ENCODE results near the gene ZMAT3.
"Not testable (repeated sequence)": the region's sequence is repeated elsewhere in the genome, so short reads cannot be mapped to it uniquely, and the experiment has no call there.

Gene ZMAT3

DNA sequence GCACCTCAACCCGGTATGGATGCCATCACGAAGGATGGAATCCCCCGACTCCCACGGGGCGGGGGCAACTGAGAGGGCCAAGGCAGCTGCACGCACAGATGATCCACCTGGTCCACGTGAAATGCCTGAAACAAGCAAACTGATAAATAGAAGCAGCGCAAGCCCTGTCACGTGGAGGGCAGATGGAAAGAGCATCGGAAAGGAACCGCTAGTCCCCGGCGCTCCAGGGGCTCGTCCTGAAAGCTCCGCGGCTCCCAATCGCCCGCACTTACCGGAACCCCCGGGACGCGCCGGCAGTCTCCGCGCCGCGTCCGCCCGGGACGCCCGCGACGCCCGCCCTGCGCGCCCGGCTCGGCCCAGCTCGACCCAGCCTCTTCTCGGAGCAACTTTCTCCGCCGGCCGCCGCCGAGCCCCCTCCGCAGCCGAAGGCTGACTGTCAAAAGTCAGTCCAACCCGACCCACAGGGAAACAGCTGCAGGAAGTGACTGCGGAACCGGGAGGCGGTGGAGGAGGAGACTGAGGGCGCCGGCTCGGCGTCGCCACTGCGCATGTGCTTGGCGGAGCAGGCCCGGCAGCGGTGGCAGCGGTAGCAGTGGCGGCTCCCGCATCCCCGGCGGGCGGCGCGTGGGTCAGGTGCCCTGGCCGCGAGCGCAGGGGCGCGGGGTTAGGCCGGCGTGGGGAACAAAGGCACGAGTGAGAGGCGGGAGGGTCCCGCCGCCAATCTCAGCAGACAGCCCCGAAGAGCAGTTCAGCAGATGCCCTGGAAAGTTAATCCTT lies at the start of gene ZMAT3:
TSS of gene ZMAT3 (minus strand) at position 487 of the 777 bp plus-strand sequence. CDS start 4,057 bp downstream, outside the sequence.
- peak; percentile 81 for DNase-seq

- DNase-seq, result no peak
These were observed 45.2 kb upstream of the ZMAT3 start for GRCh38 chr3:179116816-179117215.

GRCh38 chr3:179115444-179115843 lies 43.8 kb upstream of the ZMAT3 start:
- not testable (repeated sequence) for DNase-seq

DNA sequence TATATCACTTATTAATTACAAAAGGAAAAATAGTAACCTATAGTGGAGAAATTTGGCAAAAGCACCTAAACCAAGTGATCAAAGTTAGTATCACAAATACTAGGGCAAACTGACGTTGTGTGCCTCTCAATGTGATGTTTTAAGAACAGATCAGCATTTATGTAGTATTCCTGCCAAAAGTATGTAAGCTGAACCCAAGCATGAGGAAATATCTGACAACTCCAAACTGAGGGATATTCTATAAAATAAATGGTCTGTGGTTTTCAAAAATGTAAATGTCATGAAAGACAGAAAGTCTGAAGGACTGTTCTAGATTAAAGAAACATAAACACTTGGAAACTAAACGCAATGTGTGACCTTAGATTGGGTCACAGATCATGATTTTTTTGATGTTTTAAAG lies 42.3 kb upstream of the ZMAT3 start:
- no peak for DNase-seq

DNA sequence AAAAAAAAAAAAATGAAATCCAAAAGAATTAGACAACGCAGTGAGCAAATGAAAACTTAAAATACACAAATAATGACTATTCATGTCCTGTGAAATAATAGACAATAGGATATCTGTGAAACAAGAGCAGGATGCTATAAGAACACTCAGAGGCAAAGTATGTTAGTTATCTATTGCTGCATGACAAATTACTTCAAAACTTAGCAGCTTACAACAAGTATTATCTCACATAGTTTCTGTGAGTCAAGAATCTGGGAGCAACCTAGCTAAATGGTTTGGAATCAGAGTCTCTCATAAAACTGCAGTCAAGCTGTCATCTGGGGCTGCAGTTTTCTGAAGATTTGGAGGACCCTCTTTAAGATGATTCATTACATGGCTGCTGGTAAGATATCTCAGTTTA lies 36.5 kb upstream of the ZMAT3 start:
- DNase-seq, result no peak

GRCh38 chr3:179107617-179108016 lies 36.0 kb upstream of the ZMAT3 start:
- no peak for DNase-seq

GRCh38 chr3:179105881-179106280 lies 34.3 kb upstream of the ZMAT3 start:
- no peak for DNase-seq

DNA sequence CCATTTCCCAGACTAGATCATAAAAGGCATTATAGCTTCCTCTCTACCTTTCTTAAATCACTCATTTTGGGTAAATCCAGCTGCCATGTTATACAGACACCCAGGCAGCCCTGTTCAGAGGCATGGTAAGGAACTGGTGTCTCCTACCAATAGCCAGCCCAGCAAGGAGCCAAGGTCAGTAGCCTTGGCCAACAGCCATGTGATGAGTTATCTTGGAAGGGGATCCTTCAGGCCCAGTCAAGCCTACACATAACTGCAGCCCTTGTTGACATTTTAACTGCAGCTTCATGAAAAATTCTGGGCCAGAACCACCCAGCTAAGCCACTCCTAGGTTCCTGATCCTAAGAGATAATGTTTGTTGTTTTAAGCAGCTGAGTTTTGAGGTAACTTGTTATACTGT lies 29.0 kb upstream of the ZMAT3 start:
- DNase-seq, result no peak

DNA sequence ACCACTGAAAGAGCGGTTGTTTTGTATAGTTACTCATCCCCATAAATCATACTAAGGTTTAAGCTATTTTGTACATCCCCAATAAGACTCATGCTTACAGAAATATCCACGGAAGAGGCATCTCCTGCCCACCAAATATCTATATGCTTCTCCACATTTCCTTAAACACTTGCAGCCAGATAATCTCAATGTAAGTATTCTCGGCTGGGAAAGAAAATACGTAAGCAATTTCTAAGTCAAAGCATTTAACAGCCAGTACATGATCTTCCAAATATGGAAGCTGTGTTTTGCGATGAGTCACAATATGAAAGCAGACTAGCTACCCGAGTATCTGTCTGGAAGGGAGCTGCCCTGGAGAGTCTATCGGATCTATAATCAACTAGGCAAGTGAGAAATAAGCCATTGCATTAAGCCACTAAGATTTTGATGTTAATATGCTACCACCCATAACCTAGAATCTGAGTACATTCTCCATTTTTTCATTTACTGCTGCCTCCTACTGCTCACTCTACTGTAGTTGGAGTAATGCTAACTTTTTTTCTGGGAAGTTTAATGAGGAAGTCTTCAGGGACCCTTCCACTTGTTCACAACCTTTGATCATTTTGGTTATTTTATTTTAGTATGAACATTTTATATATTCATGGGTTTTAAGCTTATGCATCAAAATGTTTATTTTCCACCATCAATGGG lies 26.9 kb upstream of the ZMAT3 start:
- DNase-seq, result no peak

GRCh38 chr3:179093807-179094206 lies 22.2 kb upstream of the ZMAT3 start:
- no peak for DNase-seq

- no peak for DNase-seq
These were observed 19.5 kb upstream of the ZMAT3 start for GRCh38 chr3:179091113-179091512.

DNA sequence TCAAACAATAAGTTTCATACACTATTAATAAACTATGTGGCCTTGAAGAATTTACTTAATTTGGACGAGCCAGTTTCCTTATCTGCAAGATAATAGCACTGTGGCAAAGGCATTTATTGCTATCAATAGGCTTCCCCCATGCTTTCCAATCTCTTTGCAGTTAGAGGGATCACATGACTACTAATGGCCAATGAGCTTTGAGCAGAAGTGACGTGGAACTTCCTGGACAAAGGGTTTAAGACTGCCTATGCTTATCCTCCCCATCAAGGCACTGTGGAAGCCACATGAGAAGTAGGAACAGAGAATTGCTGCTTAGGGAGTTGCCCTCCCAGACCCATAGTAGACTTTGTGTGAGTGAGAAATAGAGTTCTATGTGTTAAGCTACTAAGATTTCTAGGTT lies 16.7 kb upstream of the ZMAT3 start:
- no peak for DNase-seq

DNA sequence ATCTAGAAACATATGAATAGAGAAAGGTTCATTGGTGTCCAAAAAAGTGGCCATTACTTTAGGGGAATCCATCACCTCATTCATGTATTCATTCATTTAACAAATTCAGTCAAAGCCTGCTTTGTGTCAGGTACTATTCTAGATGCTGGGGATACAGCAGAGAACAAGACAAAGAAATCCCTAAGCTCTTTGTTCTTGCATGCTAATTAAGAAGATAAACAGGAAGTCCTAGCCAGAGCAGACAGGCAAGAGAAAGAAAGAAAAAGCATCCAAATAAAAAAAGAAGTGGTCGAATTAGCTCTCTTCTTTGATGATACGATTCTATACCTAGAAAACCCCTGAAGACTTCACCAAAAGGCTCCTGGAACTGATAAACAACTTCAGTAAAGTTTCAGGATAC lies 12.4 kb upstream of the ZMAT3 start:
- no peak for DNase-seq

GRCh38 chr3:179082416-179082815 lies 10.8 kb upstream of the ZMAT3 start:
- no peak for DNase-seq

- DNase-seq, result no peak
These were observed 10.3 kb upstream of the ZMAT3 start for GRCh38 chr3:179081885-179082284.

DNA sequence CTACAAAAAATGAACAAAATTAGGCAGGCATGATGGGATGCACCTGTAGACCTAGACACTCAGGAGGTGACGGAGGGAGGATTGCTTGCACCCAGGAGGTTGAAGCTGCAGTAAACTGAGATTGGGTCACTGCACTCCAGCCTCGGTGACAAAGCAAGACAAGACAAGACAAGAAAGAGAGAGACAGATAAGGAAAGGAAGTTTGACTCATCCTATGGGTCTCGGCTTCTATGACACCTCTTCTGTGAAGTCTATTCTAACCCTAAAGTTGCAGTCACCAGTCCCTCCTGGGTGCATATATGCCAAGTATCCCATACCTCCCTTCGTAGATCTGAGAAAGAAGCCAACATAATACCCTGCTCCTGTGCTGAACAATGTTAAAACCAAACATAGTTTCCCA lies 7.9 kb upstream of the ZMAT3 start:
- DNase-seq, result no peak

DNA sequence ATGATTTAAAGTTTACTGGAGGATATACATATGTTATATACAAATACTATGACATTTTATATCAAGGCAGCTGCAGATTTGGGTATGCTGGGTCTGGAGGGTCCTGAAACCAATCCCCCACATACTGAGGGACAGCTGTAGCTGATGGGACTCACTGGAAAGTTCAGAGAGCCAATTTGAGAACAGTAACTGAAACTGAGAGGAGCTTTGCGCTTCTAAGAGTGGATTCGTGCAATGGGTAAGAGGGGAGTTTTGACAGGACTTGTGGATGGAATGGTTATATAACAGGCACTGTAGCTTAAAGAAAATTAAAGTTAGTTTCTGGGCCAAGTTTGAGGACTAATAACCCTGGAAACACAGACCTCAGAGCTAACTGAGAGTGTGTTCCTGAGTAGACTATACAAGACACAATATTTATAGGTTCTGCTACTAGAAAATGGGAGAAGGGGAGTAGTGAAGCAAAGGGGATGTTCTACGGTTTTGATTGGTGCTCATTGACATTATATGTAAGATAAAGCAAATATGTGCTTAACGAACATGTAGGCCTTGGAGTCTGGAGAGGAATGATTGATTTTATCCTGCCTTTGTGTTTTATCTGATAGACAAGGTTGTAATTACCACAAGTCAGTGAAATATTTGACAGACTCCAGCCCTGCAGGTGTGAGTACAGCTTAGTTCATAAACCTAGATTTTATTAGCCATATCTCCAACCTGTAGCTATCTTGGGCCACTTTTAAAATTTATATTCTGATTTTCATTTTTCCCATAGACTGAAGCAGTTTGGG lies 4.8 kb upstream of the ZMAT3 start:
- no peak for DNase-seq

- DNase-seq, result no peak
These were observed 3.0 kb upstream of the ZMAT3 start for GRCh38 chr3:179074656-179075055.

- no peak for DNase-seq
These were observed 2.2 kb upstream of the ZMAT3 start for GRCh38 chr3:179073816-179074215.

DNA sequence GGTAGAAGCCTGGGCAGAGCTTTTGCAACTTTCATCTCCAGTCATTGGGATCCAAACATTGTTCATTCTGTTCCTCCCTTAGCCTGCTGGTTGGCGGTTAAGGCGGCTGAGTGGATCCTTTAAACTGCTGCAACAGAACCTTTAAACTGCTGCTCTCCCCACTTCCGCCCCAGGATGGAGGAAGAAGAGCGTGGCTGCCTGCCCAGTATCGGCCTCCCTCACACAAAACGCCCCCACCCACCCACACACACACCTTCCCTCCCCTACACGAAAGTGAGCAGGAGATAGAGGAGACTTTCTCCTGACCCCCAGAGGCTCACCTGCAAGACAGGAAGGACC lies 460 bp upstream of the ZMAT3 start:
- no peak for DNase-seq

DNA sequence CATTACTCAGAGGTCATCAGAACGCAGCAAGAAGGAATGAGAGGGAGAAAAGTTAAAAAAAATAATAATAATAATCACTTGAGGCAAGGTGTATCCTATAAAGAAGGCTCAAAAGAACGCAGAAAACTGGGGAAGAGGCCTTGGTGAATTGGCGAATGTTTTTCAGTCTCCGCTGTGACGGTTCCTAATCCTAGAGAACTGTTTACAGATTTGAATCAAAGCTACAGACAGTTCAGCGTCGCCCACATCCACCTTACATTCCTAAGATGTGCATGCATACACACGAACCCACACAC lies 634 bp downstream of the ZMAT3 start:
- no peak for DNase-seq

- DNase-seq, result no peak
These were observed 1.7 kb downstream of the ZMAT3 start for GRCh38 chr3:179069762-179070390.

DNA sequence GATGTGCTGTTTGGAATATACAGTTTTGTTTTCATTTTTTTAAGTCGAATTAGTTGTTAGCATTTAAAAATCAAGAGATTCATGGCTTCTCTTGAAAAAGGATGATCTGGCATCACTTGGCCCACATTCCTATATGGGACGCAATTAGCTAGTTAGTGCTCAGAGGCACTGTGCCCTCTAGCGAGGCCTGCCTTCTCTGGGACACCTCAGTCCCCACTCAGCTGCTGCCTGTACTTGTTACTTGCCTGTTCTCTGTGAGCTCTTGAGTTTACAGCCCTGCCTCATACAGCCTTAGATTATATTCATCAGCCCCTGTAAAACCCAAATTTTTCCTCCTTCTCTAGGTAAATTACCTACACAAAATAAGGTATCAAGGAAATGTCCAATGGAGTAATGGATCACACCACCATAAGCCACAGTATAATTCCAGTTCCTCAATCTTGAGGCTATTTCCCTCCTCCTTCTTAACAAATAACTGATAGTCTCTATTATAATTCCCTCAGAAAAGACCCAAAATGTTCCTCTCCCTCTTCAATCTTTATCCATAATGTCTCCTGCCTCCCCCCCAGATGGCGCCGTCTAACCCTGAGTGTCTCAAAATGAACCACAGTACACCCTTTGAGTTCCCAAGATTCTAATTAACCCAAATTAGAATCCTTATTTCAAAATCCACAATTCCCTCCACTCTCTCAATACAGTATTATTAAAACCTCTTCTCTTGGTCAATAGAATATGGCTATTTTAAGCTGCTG lies 2.7 kb downstream of the ZMAT3 start:
- peak; percentile 9 for DNase-seq
